Vagina (tissue), 2 donors: ENCODE measurements around the gene OSM. TPM values are rescaled to one million over a fixed set of nuclear protein-coding genes. Genes with fewer than 3 reads are reported as not detected.

Experiments
- DNase-seq, 2 donors: peaks; one replicate each; pipeline ENCODE4 v3.0.0-alpha.2; 2017; ENCODE audit errors: extremely low spot score in 2 of 2
- H3K27ac ChIP-seq: fragments of 200-600 bp; sonication (generic); one replicate; pipeline ENCODE4 v1.5.1; 2019
- H3K27me3 ChIP-seq: fragments of 200-600 bp; sonication (generic); one replicate; pipeline ENCODE4 v1.5.1; 2019
- H3K36me3 ChIP-seq, 2 donors: fragments of 200-600 bp; sonication (generic); one replicate each; pipeline ENCODE4 v1.5.1; 2017 to 2019
- H3K4me1 ChIP-seq: fragments of 200-600 bp; sonication (generic); one replicate; pipeline ENCODE4 v1.5.1; 2019
- H3K4me3 ChIP-seq, 2 donors: fragments of 200-600 bp; sonication (generic); 1 replicate in 1 of 2; 2 replicates in 1 of 2; pipeline ENCODE4 v1.5.1; 2016 to 2019
- H3K9me3 ChIP-seq: fragments of 200-600 bp; sonication (generic); one replicate; pipeline ENCODE4 v1.5.1; 2019
- CTCF ChIP-seq, 3 experiments: fragments of 450-650 bp in 2 of 3; fragments of 200-600 bp in 1 of 3; sonication (generic) in 1 of 3; IDR thresholded peaks; one replicate each; pipeline ENCODE4 v1.5.1; 2017 to 2019; ENCODE audit warnings: antibody characterized with exemption in 3 of 3, mild to moderate bottlenecking in 2 of 3, moderate library complexity in 2 of 3
- POLR2A ChIP-seq, 2 donors: fragments of 450-650 bp; IDR thresholded peaks; one replicate each; pipeline ENCODE4 v1.6.1; 2017; ENCODE audit warnings: antibody characterized with exemption in 2 of 2, mild to moderate bottlenecking in 2 of 2, moderate library complexity in 2 of 2
- POLR2AphosphoS5 ChIP-seq, 2 donors: sonication (generic); formaldehyde crosslinking; IDR thresholded peaks; one replicate each; pipeline ENCODE4 v1.9.0; 2017; ENCODE audit warnings: antibody characterized with exemption in 2 of 2, mild to moderate bottlenecking in 2 of 2, low read depth in 1 of 2; ENCODE audit not compliant: insufficient read depth in 1 of 2
- intact Hi-C: fragments of 100-400 bp; cut with DNase I; formaldehyde crosslinking; loops from one replicate; pipeline ENCODE4 v1.15.1; 2023
- total RNA-seq: library from RNA; depleted of rRNA; stranded (reverse); fragments of >200 nt; gene quantifications from one replicate; pipeline ENCODE4 v1.2.3, GENCODE V29; 2016

The OSM gene
- total RNA-seq, 1 donor from 2014 or later, result not detected

GRCh38 chr22:30310881-30311771 lies 44.5 kb upstream of the OSM start:
- H3K9me3 ChIP-seq, result no peaks in the 10 kb centered on the region
- H3K27ac ChIP-seq, result peak overlapping the region; percentile 87
- intact Hi-C loops, result no loop called here
- DNase-seq, result no peak
- H3K36me3 ChIP-seq, result no peaks in the 10 kb centered on the region
- H3K27me3 ChIP-seq, result no peaks in the 10 kb centered on the region
- H3K4me1 ChIP-seq, result peaks cover 99% of the 10 kb centered on the region
- H3K4me3 ChIP-seq, result no peak overlapping the region
- no peak for TF ChIP-seq POLR2A (IDR thresholded peaks at IDR 0.05)
- no peak for TF ChIP-seq CTCF (IDR thresholded peaks at IDR 0.05)
- TF ChIP-seq POLR2AphosphoS5 (IDR thresholded peaks at IDR 0.05; ENCODE audit: insufficient read depth in 1 of 2, low read depth in 1 of 2), result peak; percentile 30 to 74

- DNase-seq, result no peak
- Histone ChIP-seq H3K4me1 (peaks cover 99% of the 10 kb centered on the region), H3K36me3 (no peaks in the 10 kb centered on the region), H3K9me3 (no peaks in the 10 kb centered on the region), H3K27me3 (no peaks in the 10 kb centered on the region), H3K4me3 (no peak overlapping the region), H3K27ac (peak overlapping the region; percentile 87)
- no peak for TF ChIP-seq CTCF (IDR thresholded peaks at IDR 0.05)
- peak in 1 of 2 donors; percentile 30 for TF ChIP-seq POLR2AphosphoS5 (IDR thresholded peaks at IDR 0.05; ENCODE audit: insufficient read depth in 1 of 2, low read depth in 1 of 2)
- intact Hi-C loops, result no loop called here
Measured at GRCh38 chr22:30309951-30310741, 43.5 kb upstream of the OSM start.

GRCh38 chr22:30308518-30309230 lies 42.0 kb upstream of the OSM start:
- H3K27me3 ChIP-seq, result no peaks in the 10 kb centered on the region
- H3K27ac ChIP-seq, result peak overlapping the region; percentile 87
- H3K4me1 ChIP-seq, result peaks cover 99% of the 10 kb centered on the region
- intact Hi-C loops, result no loop called here
- no peak overlapping the region for H3K4me3 ChIP-seq
- no peaks in the 10 kb centered on the region for H3K9me3 ChIP-seq
- DNase-seq, result no peak
- no peaks in the 10 kb centered on the region for H3K36me3 ChIP-seq
- TF ChIP-seq POLR2A (IDR thresholded peaks at IDR 0.05) (no peak), POLR2AphosphoS5 (IDR thresholded peaks at IDR 0.05; ENCODE audit: insufficient read depth in 1 of 2, low read depth in 1 of 2) (peak in 1 of 2 donors; percentile 29)

- Histone ChIP-seq H3K4me3 (no peak overlapping the region), H3K27me3 (no peaks in the 10 kb centered on the region), H3K9me3 (no peaks in the 10 kb centered on the region), H3K4me1 (peaks cover 100% of the 10 kb centered on the region), H3K36me3 (no peaks in the 10 kb centered on the region), H3K27ac (peak overlapping the region; percentile 87)
- intact Hi-C loops, result no loop called here
- TF ChIP-seq POLR2A (IDR thresholded peaks at IDR 0.05), result no peak
- TF ChIP-seq POLR2AphosphoS5 (IDR thresholded peaks at IDR 0.05; ENCODE audit: insufficient read depth in 1 of 2, low read depth in 1 of 2), result no peak
- TF ChIP-seq CTCF (IDR thresholded peaks at IDR 0.05), result no peak
- no peak for DNase-seq
Measured at GRCh38 chr22:30308093-30308492, 41.4 kb upstream of the OSM start.

GRCh38 chr22:30307041-30307574 lies 40.5 kb upstream of the OSM start:
- no peak for DNase-seq

More at GRCh38 chr22:30307041-30307574, 40.5 kb upstream of the OSM start:
- no peaks in the 10 kb centered on the region for H3K27me3 ChIP-seq
- intact Hi-C loops, result no loop called here
- H3K9me3 ChIP-seq, result no peaks in the 10 kb centered on the region
- peak overlapping the region; percentile 75 for H3K27ac ChIP-seq
- no peak overlapping the region for H3K4me3 ChIP-seq
- no peaks in the 10 kb centered on the region for H3K36me3 ChIP-seq
- no peak for TF ChIP-seq POLR2A (IDR thresholded peaks at IDR 0.05)
- TF ChIP-seq POLR2AphosphoS5 (IDR thresholded peaks at IDR 0.05; ENCODE audit: insufficient read depth in 1 of 2, low read depth in 1 of 2), result no peak
- TF ChIP-seq CTCF (IDR thresholded peaks at IDR 0.05), result no peak
- H3K4me1 ChIP-seq, result peaks cover 100% of the 10 kb centered on the region
